Sigmoid colon (tissue), 4 donors: Measurements from ENCODE around the gene SLC18B1.

Experiments
- CTCF ChIP-seq, 4 experiments: fragments of 450-650 bp in 3 of 4; fragments of 200-600 bp in 1 of 4; IDR thresholded peaks; one replicate each; pipeline ENCODE4 v1.5.1; 2016 to 2019; ENCODE audit warnings: antibody characterized with exemption in 4 of 4, mild to moderate bottlenecking in 3 of 4, moderate library complexity in 2 of 4
- EP300 ChIP-seq, 4 donors: sonication (generic); formaldehyde crosslinking; IDR thresholded peaks; one replicate each; pipeline ENCODE4 v1.6.1; 2017; ENCODE audit warnings: antibody characterized with exemption in 4 of 4

DNA sequence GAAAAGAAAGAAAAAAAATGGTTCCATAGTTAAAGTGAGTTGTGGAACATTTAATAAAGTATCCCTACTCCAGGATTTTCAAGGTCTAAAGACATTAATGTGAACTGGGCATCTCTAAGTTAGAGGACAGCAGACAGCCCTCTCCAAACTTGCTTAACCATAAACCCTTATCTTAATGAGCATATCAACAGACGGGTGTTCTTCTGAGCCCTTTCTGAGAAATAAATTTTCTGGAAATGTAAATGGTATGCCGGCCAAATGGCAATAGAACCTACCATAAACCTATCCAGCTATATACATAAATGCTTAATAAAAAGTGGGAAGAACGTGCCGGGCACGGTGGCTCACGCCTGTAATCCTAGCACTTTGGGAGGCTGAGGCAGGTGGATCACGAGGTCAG, 12.5 kb downstream of the SLC18B1 start:
- no peak for TF ChIP-seq CTCF (IDR thresholded peaks at IDR 0.05)
- TF ChIP-seq EP300 (IDR thresholded peaks at IDR 0.05): no peak
